Endothelial cell of umbilical vein (primary cell): ENCODE data around the gene HOXB4. TPM values are rescaled to one million over a fixed set of nuclear protein-coding genes. Genes with fewer than 3 reads are reported as not detected.
A peak's percentile ranks its signal among the peaks of the same experiment; 100 is the strongest.

Experiments used
- BruUV-seq: library from RNA; stranded (reverse); fragments of 400-500 nt; replicated peaks from 2 replicates; lab custom pipeline; 2021; lab: Mats Ljungman, UMichigan
- CTCF ChIA-PET: fragments of 300-600, 350-600 bp; sonication (Branson Sonifier 250); formaldehyde crosslinking; loops from one replicate; lab custom pipeline; 2021; ENCODE audit warnings: antibody characterized with exemption, inconsistent platforms; lab: Charles Lee
- POLR2A ChIA-PET: fragments of 300-600, 350-600 bp; sonication (Branson Sonifier 250); formaldehyde crosslinking; loops from one replicate; lab custom pipeline; 2021; ENCODE audit warnings: antibody characterized with exemption, inconsistent platforms; lab: Charles Lee
- DNase-seq: peaks from one replicate; pipeline ENCODE4 v3.0.0-alpha.2; 2011; ENCODE audit warnings: low read depth, low spot score
- FAIRE-seq: peaks from 2 replicates; lab custom pipeline; 2011; peaks lifted over from hg19 to GRCh38; lab: Jason Lieb, UNC
- H2AFZ ChIP-seq: 2 replicates; pipeline ENCODE4 v1.6.0; 2012; ENCODE audit warnings: low read depth, low read length, control low read depth, inconsistent platforms
- H3K27ac ChIP-seq: 2 replicates; pipeline ENCODE4 v1.5.1; 2011; ENCODE audit warnings: low read depth, mild to moderate bottlenecking, control low read depth, low read length, moderate library complexity; ENCODE audit not compliant: insufficient read depth
- H3K27me3 ChIP-seq, 2 experiments: 2 replicates each; pipeline versions ENCODE4 v1.6.0 to v1.6.1; 2011; ENCODE audit warnings: low read length in 2 of 2, mixed read lengths in 1 of 2; ENCODE audit not compliant: control insufficient read depth in 2 of 2, insufficient read depth in 2 of 2
- H3K36me3 ChIP-seq, 2 experiments: 2 replicates in 1 of 2; 3 replicates in 1 of 2; pipeline ENCODE4 v1.5.1; 2011; ENCODE audit warnings: low read length in 2 of 2, mild to moderate bottlenecking in 1 of 2, moderate library complexity in 1 of 2; ENCODE audit not compliant: control insufficient read depth in 2 of 2, insufficient read depth in 2 of 2; ENCODE audit errors: extremely low read depth in 1 of 2
- H3K4me1 ChIP-seq: 3 replicates; pipeline ENCODE4 v1.5.1; 2011; ENCODE audit warnings: mild to moderate bottlenecking, low read length; ENCODE audit not compliant: control insufficient read depth, insufficient read depth; ENCODE audit errors: extremely low read depth
- H3K4me2 ChIP-seq: 2 replicates; pipeline ENCODE4 v1.6.1; 2011; ENCODE audit warnings: low read length, control low read depth, mixed read lengths; ENCODE audit not compliant: insufficient read depth
- H3K4me3 ChIP-seq, 3 experiments: fragments of 200-600 bp in 1 of 3; sonication (generic), shearing (Covaris generic) in 1 of 3; replicated peaks in 1 of 3; 2 replicates each; pipeline ENCODE4 v1.5.1; 2011 to 2016; ENCODE audit warnings: control low read depth in 3 of 3, low read length in 3 of 3, mild to moderate bottlenecking in 2 of 3, inconsistent platforms in 1 of 3, low read depth in 1 of 3, moderate library complexity in 1 of 3; ENCODE audit not compliant: insufficient read depth in 1 of 3
- H3K79me2 ChIP-seq: 2 replicates; pipeline ENCODE4 v1.6.0; 2012; ENCODE audit warnings: low read length, inconsistent platforms; ENCODE audit not compliant: control insufficient read depth, insufficient read depth
- H3K9ac ChIP-seq: replicated peaks from 2 replicates; pipeline ENCODE3; 2011; ENCODE audit warnings: low read length, control low read depth; ENCODE audit not compliant: insufficient read depth; ENCODE audit errors: extremely low read depth
- H3K9me1 ChIP-seq: replicated peaks from 3 replicates; pipeline ENCODE4 v1.6.0; 2011; ENCODE audit warnings: mild to moderate bottlenecking, low read length; ENCODE audit not compliant: control insufficient read depth, insufficient read depth; ENCODE audit errors: extremely low read depth
- H3K9me3 ChIP-seq: replicated peaks from 2 replicates; pipeline ENCODE4 v1.5.1; 2012; ENCODE audit warnings: low read length, inconsistent platforms; ENCODE audit not compliant: control insufficient read depth, insufficient read depth
- H4K20me1 ChIP-seq: replicated peaks from 2 replicates; pipeline ENCODE3; 2011; ENCODE audit warnings: mild to moderate bottlenecking, low read length; ENCODE audit not compliant: control insufficient read depth, insufficient read depth; ENCODE audit errors: extremely low read depth
- EZH2 ChIP-seq: IDR thresholded peaks from 2 replicates; pipeline ENCODE4 v1.6.1; 2012; ENCODE audit warnings: borderline replicate concordance, low read depth, mild to moderate bottlenecking, moderate library complexity, low read length, inconsistent platforms; ENCODE audit not compliant: severe bottlenecking
- FOS ChIP-seq: IDR thresholded peaks from 2 replicates; pipeline ENCODE4 v1.6.1; 2011; ENCODE audit warnings: mild to moderate bottlenecking, low read length, moderate library complexity, borderline replicate concordance; ENCODE audit not compliant: insufficient read depth
- GATA2 ChIP-seq: IDR thresholded peaks from 2 replicates; pipeline ENCODE4 v1.7.0; 2011; ENCODE audit warnings: low read depth, mild to moderate bottlenecking, moderate library complexity, mixed read lengths, low read length; ENCODE audit not compliant: insufficient read length, insufficient read depth
- JUN ChIP-seq: IDR thresholded peaks from 2 replicates; pipeline ENCODE4 v1.6.1; 2011; ENCODE audit warnings: borderline replicate concordance, low read depth; ENCODE audit not compliant: insufficient read length, insufficient read depth
- MAX ChIP-seq: IDR thresholded peaks from 2 replicates; pipeline ENCODE4 v1.6.1; 2011; ENCODE audit not compliant: insufficient read depth, insufficient read length
- MYC ChIP-seq: IDR thresholded peaks from one replicate; pipeline ENCODE4 v1.6.1; 2011; ENCODE audit warnings: mild to moderate bottlenecking, low read depth, low read length
- POLR2A ChIP-seq: IDR thresholded peaks from 2 replicates; pipeline ENCODE4 v1.6.1; 2012; ENCODE audit warnings: low read depth, mild to moderate bottlenecking, control low read depth, low read length
- POLR2AphosphoS5 ChIP-seq: IDR thresholded peaks from 2 replicates; pipeline ENCODE4 v1.6.1; 2012; ENCODE audit warnings: low read depth, mild to moderate bottlenecking, control low read depth, low read length, moderate library complexity; ENCODE audit not compliant: insufficient read depth
- dilution Hi-C: fragments of 300-500 bp; cut with MboI; formaldehyde crosslinking; loops from one replicate; pipeline ENCODE4 v1.15.0; 2019; ENCODE audit warnings: low sequenced_read_pairs; ENCODE audit not compliant: extremely low pct_ligation_motif_present
- intact Hi-C: fragments of 100-400 bp; cut with micrococcal nuclease; formaldehyde crosslinking; loops from one replicate; pipeline ENCODE4 v1.10.0; 2022
- polyA plus RNA-seq, 4 experiments: library from polyadenylated mRNA; depleted of rRNA in 3 of 4; stranded (reverse) in 3 of 4; unstranded in 1 of 4; fragments of >200 nt; gene quantifications; 2 replicates each; pipeline versions ENCODE4 v1.2.1 to v1.2.3, GENCODE V29; 2011 to 2012; ENCODE audit warnings: missing spikeins in 1 of 4
- total RNA-seq: library from RNA; stranded (reverse); gene quantifications from 2 replicates; pipeline ENCODE4 v1.2.3, GENCODE V29; 2021
- TF ChIP-seq, protein P1 (sequence below), 2 donors: IDR thresholded peaks; 1 replicate in 1 of 2; 2 replicates in 1 of 2; pipeline ENCODE4 v1.5.1; 2011; ENCODE audit warnings: low read length in 2 of 2, mild to moderate bottlenecking in 2 of 2, moderate library complexity in 2 of 2, control low read depth in 1 of 2, inconsistent platforms in 1 of 2, low read depth in 1 of 2; ENCODE audit not compliant: insufficient read depth in 1 of 2; ENCODE audit errors: extremely low read depth in 1 of 2

HOXB4 gene
- total and polyA plus RNA-seq, 2 donors (not counting 3 experiments of a cell fraction or from before 2014, with no cell fraction given): 4.6 to 13.1 TPM

DNA sequence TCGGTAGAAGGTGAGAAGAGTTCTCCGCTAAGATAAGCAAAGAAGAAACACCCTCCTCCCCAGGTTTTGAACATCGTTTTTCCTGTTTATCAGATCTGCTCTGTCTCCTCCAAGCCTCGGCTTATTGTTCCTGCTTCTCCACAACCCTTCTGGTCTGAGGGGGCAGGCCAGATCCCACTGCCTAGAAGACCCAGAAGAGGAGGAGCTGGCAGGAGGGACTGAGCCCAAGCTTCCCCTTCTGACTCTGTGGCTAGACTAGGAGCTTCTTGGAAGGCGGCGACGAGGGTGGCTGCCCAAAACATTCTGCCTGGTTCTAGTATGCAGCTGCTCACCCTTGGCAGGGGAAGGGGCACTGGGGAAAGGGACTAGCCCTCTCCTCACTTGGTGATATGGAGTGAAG is 20.6 kb upstream of the HOXB4 start:
- H3K9me3 ChIP-seq: no peaks in the 10 kb centered on the region
- H3K27ac ChIP-seq: no peak overlapping the region
- no peak for TF ChIP-seq POLR2A
- TF ChIP-seq MYC: no peak
- TF ChIP-seq FOS: no peak
- no peak for TF ChIP-seq GATA2
- TF ChIP-seq JUN: no peak
- TF ChIP-seq POLR2AphosphoS5: no peak
- TF ChIP-seq MAX: no peak
- TF ChIP-seq EZH2: no peak
- TF ChIP-seq, protein P1, sequence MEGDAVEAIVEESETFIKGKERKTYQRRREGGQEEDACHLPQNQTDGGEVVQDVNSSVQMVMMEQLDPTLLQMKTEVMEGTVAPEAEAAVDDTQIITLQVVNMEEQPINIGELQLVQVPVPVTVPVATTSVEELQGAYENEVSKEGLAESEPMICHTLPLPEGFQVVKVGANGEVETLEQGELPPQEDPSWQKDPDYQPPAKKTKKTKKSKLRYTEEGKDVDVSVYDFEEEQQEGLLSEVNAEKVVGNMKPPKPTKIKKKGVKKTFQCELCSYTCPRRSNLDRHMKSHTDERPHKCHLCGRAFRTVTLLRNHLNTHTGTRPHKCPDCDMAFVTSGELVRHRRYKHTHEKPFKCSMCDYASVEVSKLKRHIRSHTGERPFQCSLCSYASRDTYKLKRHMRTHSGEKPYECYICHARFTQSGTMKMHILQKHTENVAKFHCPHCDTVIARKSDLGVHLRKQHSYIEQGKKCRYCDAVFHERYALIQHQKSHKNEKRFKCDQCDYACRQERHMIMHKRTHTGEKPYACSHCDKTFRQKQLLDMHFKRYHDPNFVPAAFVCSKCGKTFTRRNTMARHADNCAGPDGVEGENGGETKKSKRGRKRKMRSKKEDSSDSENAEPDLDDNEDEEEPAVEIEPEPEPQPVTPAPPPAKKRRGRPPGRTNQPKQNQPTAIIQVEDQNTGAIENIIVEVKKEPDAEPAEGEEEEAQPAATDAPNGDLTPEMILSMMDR (IDR thresholded peaks at IDR 0.05; ENCODE audit: extremely low read depth in 1 of 2, insufficient read depth in 1 of 2, low read depth in 1 of 2, low read length in 2 of 2): no peak
- peak overlapping the region; percentile 28 for H3K4me2 ChIP-seq
- H4K20me1 ChIP-seq: no peaks in the 10 kb centered on the region
- dilution Hi-C loops: no loop called here
- H3K36me3 ChIP-seq: peaks cover 3% of the 10 kb centered on the region in 2 experiments
- ChIA-PET POLR2A (interaction anchor here (1.0 kb wide), 1 partner anchor 14 kb away, joined by 4 read pairs; no protein-coding TSS in a partner anchor), CTCF (interaction anchor here (0.8 to 1.8 kb wide), 4 partner anchors 11 to 383 kb away, joined by 3 to 5 read pairs (median 4); no protein-coding TSS in a partner anchor)
- H3K4me3 ChIP-seq: peak overlapping the region in 1 of 3 experiments; percentile 36
- H2AFZ ChIP-seq: no peak overlapping the region
- BruUV-seq: no TSS peak
- DNase-seq (no peak), FAIRE-seq (peak; percentile 28)
- no peaks in the 10 kb centered on the region for H3K9me1 ChIP-seq
- H3K79me2 ChIP-seq: peaks cover 82% of the 10 kb centered on the region
- no peak overlapping the region for H3K9ac ChIP-seq
- no peaks in the 10 kb centered on the region for H3K27me3 ChIP-seq
- peaks cover 35% of the 10 kb centered on the region for H3K4me1 ChIP-seq
- intact Hi-C loops: no loop called here
